ENCODE measurements around the gene SORD.

The SORD gene

GRCh38 chr15:45120081-45120972 lies 97.3 kb downstream of the SORD start:
- no peak for TF ChIP-seq ZFX (IDR thresholded peaks at IDR 0.05)
- TF ChIP-seq, protein P1, sequence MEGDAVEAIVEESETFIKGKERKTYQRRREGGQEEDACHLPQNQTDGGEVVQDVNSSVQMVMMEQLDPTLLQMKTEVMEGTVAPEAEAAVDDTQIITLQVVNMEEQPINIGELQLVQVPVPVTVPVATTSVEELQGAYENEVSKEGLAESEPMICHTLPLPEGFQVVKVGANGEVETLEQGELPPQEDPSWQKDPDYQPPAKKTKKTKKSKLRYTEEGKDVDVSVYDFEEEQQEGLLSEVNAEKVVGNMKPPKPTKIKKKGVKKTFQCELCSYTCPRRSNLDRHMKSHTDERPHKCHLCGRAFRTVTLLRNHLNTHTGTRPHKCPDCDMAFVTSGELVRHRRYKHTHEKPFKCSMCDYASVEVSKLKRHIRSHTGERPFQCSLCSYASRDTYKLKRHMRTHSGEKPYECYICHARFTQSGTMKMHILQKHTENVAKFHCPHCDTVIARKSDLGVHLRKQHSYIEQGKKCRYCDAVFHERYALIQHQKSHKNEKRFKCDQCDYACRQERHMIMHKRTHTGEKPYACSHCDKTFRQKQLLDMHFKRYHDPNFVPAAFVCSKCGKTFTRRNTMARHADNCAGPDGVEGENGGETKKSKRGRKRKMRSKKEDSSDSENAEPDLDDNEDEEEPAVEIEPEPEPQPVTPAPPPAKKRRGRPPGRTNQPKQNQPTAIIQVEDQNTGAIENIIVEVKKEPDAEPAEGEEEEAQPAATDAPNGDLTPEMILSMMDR (conservative IDR thresholded peaks at IDR 0.05), result no peak
- H3K27ac ChIP-seq, result no peak overlapping the region

GRCh38 chr15:45121020-45121419 lies 98.0 kb downstream of the SORD start:
- TF ChIP-seq, protein P1 (conservative IDR thresholded peaks at IDR 0.05), result no peak
- TF ChIP-seq ZFX (IDR thresholded peaks at IDR 0.05), result no peak
- H3K27ac ChIP-seq, result no peak overlapping the region

- no peak overlapping the region for H3K27ac ChIP-seq
These were observed 98.9 kb downstream of the SORD start for GRCh38 chr15:45121706-45122417.

DNA sequence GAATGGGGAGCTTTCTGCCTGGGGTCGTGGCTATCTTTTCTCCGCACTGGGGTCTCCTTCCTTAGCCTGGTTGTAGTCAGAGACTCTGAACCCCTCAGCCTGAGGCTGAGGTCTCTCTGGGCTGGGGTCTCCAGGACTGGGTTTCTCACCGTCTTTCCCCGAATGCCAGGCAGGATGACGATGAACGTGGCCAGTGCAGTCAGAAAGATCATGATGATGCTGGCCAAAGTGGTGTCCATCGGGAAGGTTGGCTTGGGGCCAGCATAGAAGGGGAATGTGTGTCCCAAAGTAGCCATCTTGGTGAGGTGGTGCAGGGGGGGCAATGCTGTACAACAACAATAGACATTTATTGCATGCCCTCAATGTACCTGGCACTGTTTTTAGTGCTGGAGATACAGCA lies 99.7 kb downstream of the SORD start:
- TF ChIP-seq, protein P1 (conservative IDR thresholded peaks at IDR 0.05), result no peak
- TF ChIP-seq ZFX (IDR thresholded peaks at IDR 0.05), result no peak
- no peak overlapping the region for H3K27ac ChIP-seq

More at GRCh38 chr15:45121706-45122417, 98.9 kb downstream of the SORD start:
- no peak for TF ChIP-seq ZFX (IDR thresholded peaks at IDR 0.05)
- TF ChIP-seq, protein P1 (conservative IDR thresholded peaks at IDR 0.05), result no peak

DNA sequence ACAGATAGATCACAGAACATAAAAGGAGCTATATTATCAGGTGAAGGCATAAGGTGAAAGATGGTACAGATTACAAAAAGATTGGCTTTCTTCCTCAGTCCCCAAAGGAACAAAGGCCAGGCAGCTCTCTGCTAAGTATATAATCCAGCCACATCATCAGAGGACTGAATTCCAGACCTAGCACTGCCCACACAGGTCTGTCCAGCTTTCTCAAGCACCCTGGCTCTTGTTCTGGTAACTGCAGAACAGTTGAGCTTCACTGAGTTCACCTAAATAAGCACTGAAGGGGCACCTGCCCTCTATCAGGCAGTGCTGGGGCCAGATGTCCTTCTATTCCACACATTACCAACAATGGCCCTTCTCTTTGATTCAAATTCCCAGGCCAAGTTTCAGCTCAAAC lies 100.4 kb downstream of the SORD start:
- TF ChIP-seq, protein P1 (conservative IDR thresholded peaks at IDR 0.05), result no peak
- no peak for TF ChIP-seq ZFX (IDR thresholded peaks at IDR 0.05)
- no peak overlapping the region for H3K27ac ChIP-seq

DNA sequence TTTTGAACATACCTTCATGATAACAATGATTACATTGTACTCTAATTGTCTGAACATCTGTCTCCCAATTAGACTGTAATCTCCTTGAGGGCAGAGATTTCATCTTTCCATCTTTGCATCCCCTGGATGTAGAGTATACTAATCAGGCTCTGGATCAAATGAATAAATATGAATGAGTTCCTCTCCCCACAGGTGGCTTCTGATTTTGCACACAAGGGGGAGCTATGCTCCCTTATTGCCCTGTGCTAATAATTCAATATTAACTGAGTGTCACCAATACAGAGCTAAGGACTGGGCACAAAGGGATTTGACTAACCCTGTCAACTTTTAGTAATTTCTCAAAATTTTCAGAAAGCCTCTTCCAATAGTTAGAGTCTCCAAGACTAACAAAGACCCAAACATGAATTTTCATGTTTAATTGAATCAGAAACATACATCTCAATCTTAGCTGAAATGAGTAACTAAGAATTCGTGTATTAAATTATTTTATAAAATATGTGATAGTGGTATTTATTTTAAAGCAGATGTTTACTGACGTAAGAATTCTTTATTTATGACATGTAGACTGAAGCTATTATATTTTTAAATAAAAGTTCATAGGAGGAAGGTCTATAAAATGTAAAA lies 103.7 kb downstream of the SORD start:
- no peak overlapping the region for H3K27ac ChIP-seq
- TF ChIP-seq, protein P1 (conservative IDR thresholded peaks at IDR 0.05), result peak; percentile 93
- no peak for TF ChIP-seq ZFX (IDR thresholded peaks at IDR 0.05)
